HCT116 (cell line): ENCODE results near the gene ASB1.

Source experiments
- CEBPB ChIP-seq: IDR thresholded peaks from 2 replicates; pipeline ENCODE4 v1.6.1; 2012; ENCODE audit warnings: low read depth
- CTCF ChIP-seq, 3 experiments: fragments of 200-600 bp in 1 of 3; sonication (generic) in 1 of 3; IDR thresholded peaks in 2 of 3; conservative IDR thresholded peaks in 1 of 3; 2 replicates each; pipeline ENCODE4 v1.5.1; 2012 to 2017; ENCODE audit warnings: low read depth in 2 of 3, low read length in 2 of 3, antibody characterized with exemption in 1 of 3, borderline replicate concordance in 1 of 3, control low read depth in 1 of 3, mild to moderate bottlenecking in 1 of 3, mixed read lengths in 1 of 3, mixed run types in 1 of 3, moderate library complexity in 1 of 3; ENCODE audit not compliant: insufficient read depth in 1 of 3
- EZH2phosphoT487 ChIP-seq: fragments of 200-600 bp; IDR thresholded peaks from 2 replicates; pipeline ENCODE4 v1.6.1; 2018; ENCODE audit warnings: antibody characterized with exemption, borderline replicate concordance
- MAX ChIP-seq: IDR thresholded peaks from 2 replicates; pipeline ENCODE4 v1.6.1; 2012
- POLR2A ChIP-seq: IDR thresholded peaks from 2 replicates; pipeline ENCODE4 v1.7.0; 2011; ENCODE audit warnings: borderline replicate concordance; ENCODE audit not compliant: insufficient read depth, insufficient read length; ENCODE audit errors: extremely low read depth
- POLR2AphosphoS5 ChIP-seq: IDR thresholded peaks from 2 replicates; pipeline ENCODE4 v1.6.1; 2011; ENCODE audit warnings: mild to moderate bottlenecking, low read depth, low read length, moderate library complexity
- SP1 ChIP-seq: IDR thresholded peaks from 2 replicates; pipeline ENCODE4 v1.6.1; 2012; ENCODE audit warnings: low read depth

GRCh38 chr2:238397356-238397755 is 29.4 kb upstream of the ASB1 start:
- no peak for TF ChIP-seq CTCF (IDR thresholded peaks at IDR 0.05 in 2 of 3, conservative IDR thresholded peaks at IDR 0.05 in 1 of 3; ENCODE audit: borderline replicate concordance in 1 of 3, insufficient read depth in 1 of 3, low read depth in 2 of 3, low read length in 2 of 3)
- no peak for TF ChIP-seq CEBPB
- TF ChIP-seq EZH2phosphoT487: no peak
- TF ChIP-seq POLR2A: no peak
- no peak for TF ChIP-seq SP1
- TF ChIP-seq MAX: no peak
- TF ChIP-seq POLR2AphosphoS5: no peak
